Measurements from ENCODE around the gene CSMD2.

DNA sequence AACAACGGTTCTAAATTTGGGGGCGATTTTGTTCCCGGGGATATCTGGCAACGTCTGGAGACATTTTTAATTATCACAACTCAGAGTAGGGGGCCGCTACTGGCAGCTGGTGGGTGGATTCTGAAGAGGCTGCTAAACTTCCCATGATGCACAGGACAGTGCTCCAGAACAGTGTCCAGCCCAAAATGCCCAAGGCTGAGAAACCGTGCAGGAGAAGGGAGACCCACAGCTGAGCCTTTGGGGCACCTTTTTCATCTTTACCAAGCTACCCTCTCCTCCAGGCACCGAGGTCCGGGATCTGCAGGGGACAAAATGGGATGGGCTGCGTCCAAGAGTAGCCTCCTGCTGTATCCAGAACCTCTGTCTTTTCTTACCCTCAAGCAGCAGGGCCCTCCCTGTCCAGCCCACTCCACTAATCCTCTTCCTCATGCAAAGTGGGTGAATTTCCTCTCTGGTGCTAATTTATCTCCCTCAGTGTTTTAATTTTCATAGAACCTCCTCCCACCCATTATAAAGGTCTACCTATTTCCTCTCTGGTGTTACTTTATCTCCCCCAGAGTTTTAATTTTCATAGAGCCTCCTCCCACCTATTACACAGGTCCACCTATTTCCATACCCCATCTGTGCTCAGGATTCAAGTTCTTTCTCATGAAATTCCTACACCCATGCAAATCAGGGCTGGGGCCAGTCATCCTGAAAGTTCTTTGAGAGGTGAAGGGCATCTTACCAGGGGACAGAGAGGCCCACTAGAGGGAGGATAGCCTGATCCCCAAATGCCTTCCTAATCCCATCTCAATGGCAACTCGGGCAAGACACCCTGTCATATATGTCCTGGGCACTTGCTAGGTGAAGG lies 42.7 kb downstream of the CSMD2 start:
- TF ChIP-seq, protein P1, sequence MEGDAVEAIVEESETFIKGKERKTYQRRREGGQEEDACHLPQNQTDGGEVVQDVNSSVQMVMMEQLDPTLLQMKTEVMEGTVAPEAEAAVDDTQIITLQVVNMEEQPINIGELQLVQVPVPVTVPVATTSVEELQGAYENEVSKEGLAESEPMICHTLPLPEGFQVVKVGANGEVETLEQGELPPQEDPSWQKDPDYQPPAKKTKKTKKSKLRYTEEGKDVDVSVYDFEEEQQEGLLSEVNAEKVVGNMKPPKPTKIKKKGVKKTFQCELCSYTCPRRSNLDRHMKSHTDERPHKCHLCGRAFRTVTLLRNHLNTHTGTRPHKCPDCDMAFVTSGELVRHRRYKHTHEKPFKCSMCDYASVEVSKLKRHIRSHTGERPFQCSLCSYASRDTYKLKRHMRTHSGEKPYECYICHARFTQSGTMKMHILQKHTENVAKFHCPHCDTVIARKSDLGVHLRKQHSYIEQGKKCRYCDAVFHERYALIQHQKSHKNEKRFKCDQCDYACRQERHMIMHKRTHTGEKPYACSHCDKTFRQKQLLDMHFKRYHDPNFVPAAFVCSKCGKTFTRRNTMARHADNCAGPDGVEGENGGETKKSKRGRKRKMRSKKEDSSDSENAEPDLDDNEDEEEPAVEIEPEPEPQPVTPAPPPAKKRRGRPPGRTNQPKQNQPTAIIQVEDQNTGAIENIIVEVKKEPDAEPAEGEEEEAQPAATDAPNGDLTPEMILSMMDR (conservative IDR thresholded peaks at IDR 0.05 in 1 of 2, IDR thresholded peaks at IDR 0.05 in 1 of 2; ENCODE audit: low read depth in 1 of 2, low read length in 2 of 2) = no peak
- TF ChIP-seq EZH2 (IDR thresholded peaks at IDR 0.05; ENCODE audit: low read length, missing control alignments) = no peak
